G401.6 (cell line): ENCODE data around the gene DLG5.

ENCODE experiments used
- FAIRE-seq: peaks from 2 replicates; lab custom pipeline; 2012; peaks lifted over from hg19 to GRCh38; lab: Jason Lieb, UNC

Gene DLG5

GRCh38 chr10:77912576-77912975 lies 14.0 kb downstream of the DLG5 start:
- FAIRE-seq, result no peak

DNA sequence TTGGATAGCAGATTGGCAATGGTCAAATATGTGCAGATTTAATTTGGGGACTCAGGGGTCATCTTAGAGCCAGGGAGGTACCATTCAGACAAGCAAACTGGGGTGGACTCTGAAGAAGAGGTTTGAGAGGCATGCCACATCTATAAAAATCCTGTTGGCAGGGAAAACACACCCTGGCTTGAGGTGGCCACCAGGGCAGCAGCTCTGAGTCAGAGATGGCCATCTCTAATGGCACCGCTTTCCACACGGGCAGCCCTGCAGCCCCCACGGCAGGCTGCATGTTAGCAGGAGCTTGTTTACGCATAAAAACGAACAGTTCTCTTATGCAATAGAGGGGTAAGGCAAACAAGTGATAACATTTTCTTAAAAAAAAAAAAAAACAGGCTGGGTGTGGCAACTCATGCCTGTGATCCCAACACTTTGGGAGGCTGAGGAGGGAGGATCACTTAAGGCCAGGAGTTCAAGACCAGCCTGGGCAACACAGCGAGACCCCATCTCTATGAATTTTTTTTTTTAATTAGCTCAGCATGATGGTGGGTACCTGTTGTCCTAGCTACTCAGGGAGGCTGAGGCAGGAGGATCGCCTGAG lies 14.9 kb downstream of the DLG5 start:
- FAIRE-seq, result no peak

- no peak for FAIRE-seq
Measured at GRCh38 chr10:77910524-77911145, 15.9 kb downstream of the DLG5 start.

- FAIRE-seq, result no peak
Measured at GRCh38 chr10:77909749-77910375, 16.7 kb downstream of the DLG5 start.

GRCh38 chr10:77909021-77909748 lies 17.4 kb downstream of the DLG5 start:
- no peak for FAIRE-seq

DNA sequence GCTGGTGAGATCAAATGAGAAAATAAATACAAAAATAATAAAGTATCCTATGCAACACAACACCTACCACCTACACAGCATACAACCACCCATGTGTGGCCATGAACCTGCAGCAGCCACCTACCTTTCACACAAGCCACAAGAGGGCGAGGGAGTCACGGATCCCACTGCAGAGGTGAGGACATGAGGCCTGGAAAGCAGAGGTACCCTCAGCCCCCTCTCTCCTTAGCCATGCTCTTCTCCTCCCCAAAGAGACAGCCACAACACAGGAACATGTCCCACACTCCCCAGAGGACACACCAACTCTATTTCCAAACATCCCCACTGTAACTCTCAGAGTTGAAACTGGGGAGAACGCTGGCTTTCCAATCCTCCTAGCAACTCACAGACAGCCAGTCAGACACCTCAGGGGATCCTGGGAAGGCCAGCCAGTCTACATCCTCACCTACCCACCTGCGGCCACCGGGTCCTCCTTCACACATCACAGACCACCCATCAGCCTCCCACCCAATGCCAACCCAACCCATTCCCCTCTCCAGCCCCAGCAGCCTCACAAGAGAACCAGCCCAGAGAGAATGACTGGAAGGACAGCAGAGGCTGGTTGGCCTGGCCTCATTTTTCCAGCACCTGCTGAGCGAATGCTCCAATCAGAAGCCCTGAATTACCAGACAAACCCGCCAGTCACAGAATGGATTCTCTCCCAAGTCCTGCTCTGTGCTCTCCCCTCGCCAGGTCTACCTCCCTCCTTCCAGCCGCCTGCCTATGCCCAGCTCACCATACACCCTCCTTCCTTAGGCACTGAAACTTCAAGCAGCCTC lies 18.4 kb downstream of the DLG5 start:
- FAIRE-seq, result no peak

GRCh38 chr10:77907462-77907861 lies 19.1 kb downstream of the DLG5 start:
- FAIRE-seq, result no peak

DNA sequence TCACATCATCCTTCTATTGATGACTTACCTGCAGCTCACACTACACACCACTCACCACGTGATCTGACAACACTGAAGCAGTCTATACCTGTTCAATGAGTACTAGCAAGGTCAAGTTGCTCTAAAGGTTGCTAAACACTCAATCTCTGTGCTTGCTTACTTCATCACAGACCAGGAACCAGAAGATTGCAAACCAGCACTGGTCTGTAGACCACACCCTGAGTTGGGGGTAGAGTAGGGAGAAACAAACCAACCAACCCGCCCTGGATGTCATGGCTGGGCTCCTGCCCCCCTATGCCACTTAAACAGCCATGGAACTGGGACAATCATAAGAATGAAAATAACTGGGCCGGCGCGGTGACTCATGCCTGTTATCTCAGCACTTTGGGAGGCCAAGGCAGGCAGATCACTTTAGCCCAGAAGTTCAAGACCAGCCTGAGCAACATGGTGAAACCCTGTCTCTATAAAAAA lies 19.6 kb downstream of the DLG5 start:
- FAIRE-seq, result no peak

DNA sequence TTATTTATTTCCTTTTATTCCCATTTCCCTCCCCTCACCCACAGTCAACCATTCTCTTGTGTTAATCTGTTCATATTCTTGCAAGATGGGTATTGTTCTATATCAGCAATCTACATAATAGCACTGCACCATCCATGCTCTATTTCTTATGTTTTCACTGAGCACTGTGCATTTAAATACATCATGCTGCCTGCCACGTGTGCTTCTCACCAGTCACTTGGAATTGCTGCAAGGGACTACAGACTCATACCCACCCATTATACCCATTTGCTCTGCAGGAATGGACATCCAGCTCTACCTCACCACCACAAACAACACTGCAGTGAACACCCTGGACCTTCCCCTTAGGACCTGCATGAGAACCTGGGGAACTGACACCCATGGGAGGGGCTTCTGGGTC lies 20.8 kb downstream of the DLG5 start:
- no peak for FAIRE-seq

DNA sequence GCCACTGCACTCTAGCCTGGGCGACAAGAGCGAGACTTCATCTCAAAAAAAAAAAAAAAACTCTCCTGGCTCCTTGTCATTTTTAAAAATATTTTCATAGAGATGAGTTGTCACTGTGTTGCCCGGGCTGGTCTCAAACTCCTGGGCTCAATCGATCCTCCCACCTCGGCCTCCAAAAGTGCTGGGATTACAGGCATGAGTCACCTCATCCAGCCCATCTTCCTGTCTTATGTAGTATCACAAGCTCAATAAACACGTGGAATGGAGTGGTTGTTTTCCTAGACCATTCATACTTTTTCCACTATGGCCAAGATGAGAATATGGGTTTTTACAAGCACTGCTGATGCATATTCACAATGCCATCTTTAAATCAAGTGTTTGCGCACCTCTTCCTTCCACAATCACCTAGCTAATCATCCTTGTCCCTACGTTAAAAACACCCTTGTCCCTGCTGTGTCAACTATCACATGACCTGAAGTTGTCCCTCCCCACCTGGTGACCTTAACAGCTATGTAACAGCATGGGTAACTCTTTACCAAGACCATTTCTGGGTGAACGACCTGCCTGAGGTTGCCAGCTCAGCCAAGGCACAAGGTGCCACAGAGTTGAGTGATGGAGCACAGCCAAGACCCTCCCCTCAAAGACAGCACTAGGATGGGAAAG lies 21.3 kb downstream of the DLG5 start:
- FAIRE-seq, result no peak

DNA sequence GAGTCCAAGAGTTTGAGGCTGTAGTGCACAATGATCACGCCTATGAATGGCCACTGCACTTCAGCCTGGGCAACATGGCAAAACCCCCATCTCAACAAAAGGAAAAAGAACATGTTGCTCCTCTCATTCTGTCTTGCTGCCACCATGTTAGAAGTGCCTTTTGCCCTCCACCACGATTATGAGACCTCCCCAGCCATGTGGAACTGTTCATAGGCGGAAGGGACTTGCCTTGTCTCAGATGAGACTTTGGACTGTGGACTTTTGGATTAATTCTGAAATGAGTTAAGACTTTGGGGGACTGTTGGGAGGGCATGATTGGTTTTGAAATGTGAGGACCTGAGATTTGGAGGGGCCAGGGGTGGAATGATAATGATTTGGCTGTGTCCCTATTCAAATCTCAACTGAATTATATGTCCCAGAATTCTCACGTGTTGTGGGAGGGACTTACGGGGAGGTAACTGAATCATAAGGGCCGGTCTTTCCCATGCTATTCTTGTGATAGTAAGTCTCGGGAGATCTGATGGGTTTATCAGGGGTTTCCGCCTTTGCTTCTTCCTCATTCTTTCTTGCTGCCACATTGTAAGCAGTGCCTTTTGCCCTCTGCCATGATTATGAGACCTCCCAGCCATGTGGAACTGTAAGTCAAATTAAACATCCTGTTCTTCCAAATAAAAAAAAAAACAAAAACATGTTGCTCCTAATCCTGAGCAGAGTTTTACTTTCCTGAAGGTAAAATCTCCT lies 22.3 kb downstream of the DLG5 start:
- FAIRE-seq, result no peak

GRCh38 chr10:77902159-77902558 lies 24.4 kb downstream of the DLG5 start:
- no peak for FAIRE-seq

- FAIRE-seq, result no peak
Measured at GRCh38 chr10:77901743-77902142, 24.8 kb downstream of the DLG5 start.

DNA sequence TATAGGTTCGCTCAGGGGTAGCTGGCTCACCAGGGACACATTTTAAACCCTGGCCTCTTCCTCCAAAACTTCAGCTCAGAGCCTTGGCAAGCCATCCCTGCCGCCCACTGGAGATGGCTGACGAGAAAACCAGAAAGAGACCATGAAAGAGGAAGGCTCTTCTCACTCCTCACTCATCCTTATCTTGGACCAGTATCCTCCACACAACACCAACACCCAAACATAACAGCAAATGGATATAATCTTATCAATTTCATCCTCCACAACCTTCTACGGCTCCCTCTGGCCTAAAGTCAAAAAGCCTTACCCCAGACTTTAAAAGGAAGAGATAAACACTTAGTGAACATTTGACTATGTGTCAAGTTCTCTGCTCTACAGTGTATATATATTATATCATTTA lies 26.9 kb downstream of the DLG5 start:
- FAIRE-seq, result no peak

DNA sequence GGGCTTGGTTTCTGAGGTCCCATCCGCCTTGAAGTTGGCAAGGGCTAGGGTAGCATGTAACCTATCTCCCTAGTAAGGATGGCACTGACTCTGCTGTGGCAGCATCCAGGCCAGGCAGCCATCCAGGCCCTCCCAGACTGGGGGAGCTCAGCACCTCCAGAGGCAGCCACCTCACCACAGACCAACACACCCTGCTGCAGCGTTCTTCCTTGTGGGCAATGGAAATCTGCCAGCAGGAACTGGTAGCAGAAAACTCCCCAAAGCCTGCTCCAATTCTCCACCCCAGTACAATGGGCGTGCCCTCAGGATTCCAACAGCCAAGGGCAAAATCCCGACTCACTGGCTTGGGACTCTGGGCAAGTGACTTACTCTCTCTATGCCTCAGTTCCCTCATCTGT lies 27.5 kb downstream of the DLG5 start:
- no peak for FAIRE-seq

DNA sequence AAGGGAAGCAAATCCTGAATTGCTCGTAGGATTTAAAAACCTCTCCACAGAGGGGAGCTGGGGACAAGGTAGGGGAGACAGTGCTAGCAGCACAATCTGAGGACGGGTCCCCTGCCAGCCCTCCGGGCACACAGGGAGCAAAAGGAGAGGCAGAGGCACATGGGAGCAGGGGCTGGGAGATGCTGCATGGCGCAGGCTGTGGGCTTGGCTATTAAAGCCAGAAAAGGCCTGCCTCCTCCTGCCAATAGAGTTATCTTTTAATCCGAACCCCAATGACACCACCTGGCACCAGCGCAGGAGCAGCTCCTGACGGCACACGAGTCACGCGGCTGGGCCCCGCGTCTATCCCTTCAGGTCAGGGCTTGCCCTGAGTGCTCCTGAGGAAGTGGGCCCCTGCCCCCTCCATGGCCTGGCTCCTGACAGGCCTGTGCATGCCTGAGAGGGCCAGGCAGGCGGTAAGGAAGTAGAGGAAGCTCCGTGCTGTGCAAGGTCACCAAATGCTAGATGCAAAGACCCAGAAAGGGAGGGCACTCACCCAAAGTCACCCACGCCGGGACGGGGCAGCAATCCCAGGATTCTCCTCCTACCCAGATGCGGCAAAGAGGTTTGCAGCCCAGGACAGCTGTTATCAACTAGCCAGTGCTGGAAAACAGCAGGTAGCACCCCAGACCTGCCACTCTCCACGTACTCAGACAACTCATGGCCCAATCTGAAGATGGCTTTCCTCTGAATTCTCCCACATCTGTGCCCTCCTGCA lies 28.1 kb downstream of the DLG5 start:
- no peak for FAIRE-seq

- no peak for FAIRE-seq
Measured at GRCh38 chr10:77896058-77896457, 30.5 kb downstream of the DLG5 start.

DNA sequence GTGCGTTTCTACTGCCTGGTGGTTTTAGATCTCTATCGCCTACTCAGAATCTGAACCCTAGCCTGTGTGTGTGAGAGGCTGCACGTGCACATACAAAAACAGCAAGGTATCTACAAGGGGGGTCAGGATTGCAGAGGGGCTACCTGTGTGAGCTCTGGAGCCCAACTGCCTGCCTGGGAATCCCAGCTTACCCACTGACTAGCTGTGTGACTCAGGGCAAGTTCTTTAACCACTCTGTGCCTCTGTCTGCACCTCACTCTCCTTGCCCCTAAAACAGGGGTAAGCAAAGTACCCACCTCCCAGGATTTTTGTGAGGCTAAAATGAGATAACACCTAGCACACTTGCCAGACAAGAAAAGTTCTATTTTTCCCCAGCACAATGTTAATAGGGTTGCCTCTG lies 32.5 kb downstream of the DLG5 start:
- FAIRE-seq, result no peak

GRCh38 chr10:77893386-77893785 lies 33.2 kb downstream of the DLG5 start:
- FAIRE-seq, result no peak

DNA sequence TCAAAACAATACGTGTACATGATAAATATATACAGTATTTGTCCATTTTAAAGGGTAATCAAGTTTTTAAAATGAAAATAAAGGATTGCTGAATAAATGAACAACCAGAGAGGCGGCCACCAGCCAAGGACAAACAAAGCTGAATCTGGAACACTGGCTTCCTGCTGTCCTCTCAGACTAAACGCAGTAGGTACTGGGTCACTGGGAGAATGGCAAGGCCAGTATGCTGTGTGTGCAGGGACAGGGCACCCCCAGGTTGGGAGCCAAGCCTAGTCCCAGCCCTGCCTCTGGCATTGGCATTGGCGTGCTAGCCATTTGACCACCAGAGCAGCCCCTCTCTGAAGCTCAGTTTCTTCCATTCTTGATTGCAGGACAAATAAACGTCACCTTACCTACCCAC lies 33.8 kb downstream of the DLG5 start:
- FAIRE-seq, result no peak
